Kidney (tissue), 14 donors: ENCODE measurements around the gene TBC1D9. TPM values are rescaled to one million over a fixed set of nuclear protein-coding genes. Genes with fewer than 3 reads are reported as not detected.

Source experiments
- DNase-seq, 5 donors: peaks; one replicate each; pipeline ENCODE4 v3.0.0-alpha.2; 2013 to 2020
- FAIRE-seq: peaks from 2 replicates; lab custom pipeline; 2012; peaks lifted over from hg19 to GRCh38; lab: Jason Lieb, UNC
- H3K27ac ChIP-seq, 2 donors: one replicate each; pipeline ENCODE4 v1.7.0; 2013; ENCODE audit warnings: low read depth in 2 of 2, low read length in 2 of 2, inconsistent platforms in 1 of 2
- H3K27me3 ChIP-seq: one replicate; pipeline ENCODE4 v1.7.1; 2013; ENCODE audit warnings: low read length, inconsistent platforms; ENCODE audit not compliant: control insufficient read depth, insufficient read depth
- H3K36me3 ChIP-seq, 3 donors: one replicate each; pipeline versions ENCODE4 v1.7.0 to v1.7.1; 2013; ENCODE audit warnings: low read length in 3 of 3, control low read depth in 1 of 3, inconsistent platforms in 1 of 3; ENCODE audit not compliant: insufficient read depth in 3 of 3, control insufficient read depth in 2 of 3
- H3K4me1 ChIP-seq, 3 donors: one replicate each; pipeline versions ENCODE4 v1.7.0 to v1.7.1; 2013; ENCODE audit warnings: low read length in 3 of 3, inconsistent platforms in 1 of 3, low read depth in 1 of 3; ENCODE audit not compliant: control insufficient read depth in 2 of 3, insufficient read depth in 2 of 3
- H3K4me3 ChIP-seq, 3 donors: one replicate each; pipeline versions ENCODE4 v1.7.0 to v1.8.1; 2013; ENCODE audit warnings: low read length in 3 of 3, control low read depth in 1 of 3, inconsistent platforms in 1 of 3
- H3K9ac ChIP-seq, 3 donors: one replicate each; pipeline versions ENCODE4 v1.7.0 to v1.7.1; 2013; ENCODE audit warnings: low read length in 3 of 3, control low read depth in 1 of 3, inconsistent platforms in 1 of 3
- H3K9me3 ChIP-seq, 3 donors: one replicate each; pipeline versions ENCODE4 v1.7.0 to v1.7.1; 2013; ENCODE audit warnings: low read length in 3 of 3, control low read depth in 1 of 3, inconsistent platforms in 1 of 3; ENCODE audit not compliant: control insufficient read depth in 2 of 3, insufficient read depth in 1 of 3
- intact Hi-C: fragments of 100-400 bp; cut with DNase I; formaldehyde crosslinking; loops from one replicate; pipeline ENCODE4 v1.11.1; 2022
- polyA plus RNA-seq: library from polyadenylated mRNA; stranded (reverse); fragments of 350-450 nt; fragmentation: Illumina TruSeq; extraction: RNeasy Lipid Tissue Mini Kit (QIAGEN cat#74804); gene quantifications from one replicate; pipeline ENCODE4 v1.2.3, GENCODE V29; 2014; ENCODE audit warnings: low read depth, low replicate concordance; ENCODE audit not compliant: insufficient read depth
- total RNA-seq: library from RNA; stranded (reverse); fragmentation: NEBNext Ultra II Directional; extraction: Animal tissue kit (Norgen Biotek cat#: 25700); gene quantifications from one replicate; pipeline ENCODE4 v1.2.1, GENCODE V29; 2021
- TF ChIP-seq, protein P1 (sequence below): IDR thresholded peaks from 3 replicates; pipeline ENCODE4 v1.5.1; 2012; ENCODE audit warnings: mild to moderate bottlenecking, moderate library complexity, borderline replicate concordance; ENCODE audit not compliant: insufficient read depth; ENCODE audit errors: extremely low read depth
- donor health status: control.
- donor health status: control.
- donor health status: control.
- donor health status: control.
- donor health status: control.
- donor health status: DM: yes; HTN: yes; CAD: no.
- donor health status: Normal renal cell carcinoma (clear cell type).

Gene TBC1D9
- total and polyA plus RNA-seq, 2 donors from 2014 or later = 14.4 to 38.6 TPM

- Histone ChIP-seq H3K27me3 (no peaks in the 10 kb centered on the region), H3K36me3 (no peaks in the 10 kb centered on the region), H3K4me3 (no peak overlapping the region), H3K27ac (no peak overlapping the region), H3K9ac (no peak overlapping the region), H3K4me1 (no peaks in the 10 kb centered on the region), H3K9me3 (no peaks in the 10 kb centered on the region)
- FAIRE-seq (no peak), DNase-seq (no peak)
- intact Hi-C loops = no loop called here
- TF ChIP-seq, protein P1, sequence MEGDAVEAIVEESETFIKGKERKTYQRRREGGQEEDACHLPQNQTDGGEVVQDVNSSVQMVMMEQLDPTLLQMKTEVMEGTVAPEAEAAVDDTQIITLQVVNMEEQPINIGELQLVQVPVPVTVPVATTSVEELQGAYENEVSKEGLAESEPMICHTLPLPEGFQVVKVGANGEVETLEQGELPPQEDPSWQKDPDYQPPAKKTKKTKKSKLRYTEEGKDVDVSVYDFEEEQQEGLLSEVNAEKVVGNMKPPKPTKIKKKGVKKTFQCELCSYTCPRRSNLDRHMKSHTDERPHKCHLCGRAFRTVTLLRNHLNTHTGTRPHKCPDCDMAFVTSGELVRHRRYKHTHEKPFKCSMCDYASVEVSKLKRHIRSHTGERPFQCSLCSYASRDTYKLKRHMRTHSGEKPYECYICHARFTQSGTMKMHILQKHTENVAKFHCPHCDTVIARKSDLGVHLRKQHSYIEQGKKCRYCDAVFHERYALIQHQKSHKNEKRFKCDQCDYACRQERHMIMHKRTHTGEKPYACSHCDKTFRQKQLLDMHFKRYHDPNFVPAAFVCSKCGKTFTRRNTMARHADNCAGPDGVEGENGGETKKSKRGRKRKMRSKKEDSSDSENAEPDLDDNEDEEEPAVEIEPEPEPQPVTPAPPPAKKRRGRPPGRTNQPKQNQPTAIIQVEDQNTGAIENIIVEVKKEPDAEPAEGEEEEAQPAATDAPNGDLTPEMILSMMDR = no peak
Measured at GRCh38 chr4:140615451-140615850, 140.7 kb downstream of the TBC1D9 start.

DNA sequence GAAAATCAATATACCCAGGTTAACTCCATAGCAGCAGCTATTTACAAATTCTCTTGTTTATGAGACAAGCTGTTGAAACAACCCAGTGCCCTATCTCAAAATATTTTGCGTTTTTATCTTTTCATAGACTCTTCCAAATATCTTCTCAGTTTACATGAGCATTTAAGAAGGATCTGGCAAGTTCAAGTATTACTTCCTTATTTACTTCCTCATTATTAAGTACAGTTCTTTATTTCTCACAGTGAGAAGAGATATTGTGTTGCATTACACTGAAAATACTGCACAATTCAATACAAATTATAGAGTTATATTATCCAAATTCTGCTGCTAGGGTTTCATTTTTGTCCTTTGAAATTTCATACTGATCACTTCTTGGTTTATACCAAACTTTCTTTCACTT, 143.8 kb downstream of the TBC1D9 start:
- no peaks in the 10 kb centered on the region for H3K36me3 ChIP-seq
- no peaks in the 10 kb centered on the region for H3K9me3 ChIP-seq
- no peak overlapping the region for H3K4me3 ChIP-seq
- DNase-seq (no peak), FAIRE-seq (no peak)
- H3K9ac ChIP-seq = no peak overlapping the region
- intact Hi-C loops = no loop called here
- TF ChIP-seq, protein P1 = no peak
- no peaks in the 10 kb centered on the region for H3K27me3 ChIP-seq
- no peak overlapping the region for H3K27ac ChIP-seq
- H3K4me1 ChIP-seq = no peaks in the 10 kb centered on the region

DNA sequence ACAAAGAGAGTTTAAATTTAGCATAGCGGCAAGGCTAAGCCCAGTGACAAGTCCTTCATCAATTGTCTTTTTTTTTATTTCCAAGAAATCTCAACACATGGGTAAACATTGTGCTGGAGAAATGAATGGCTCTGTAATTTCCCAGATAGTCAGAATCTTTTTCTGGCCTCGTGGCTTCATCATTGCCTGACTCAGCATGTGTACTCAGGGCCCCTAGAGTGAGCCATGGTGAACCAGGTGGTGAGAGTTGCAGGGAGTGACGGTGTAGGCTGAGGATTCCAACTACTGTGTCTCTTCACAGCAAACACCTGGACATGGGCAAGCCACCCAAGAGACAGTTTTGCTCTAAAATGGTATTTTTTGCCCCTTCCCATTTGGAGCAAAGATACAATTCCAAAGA, 144.3 kb downstream of the TBC1D9 start:
- no peak for DNase-seq

More for the DNA sequence above, 144.3 kb downstream of the TBC1D9 start:
- Histone ChIP-seq H3K36me3 (no peaks in the 10 kb centered on the region), H3K4me1 (no peaks in the 10 kb centered on the region), H3K27me3 (no peaks in the 10 kb centered on the region), H3K27ac (no peak overlapping the region), H3K9ac (no peak overlapping the region), H3K9me3 (no peaks in the 10 kb centered on the region), H3K4me3 (no peak overlapping the region)
- intact Hi-C loops = no loop called here
- no peak for FAIRE-seq
- TF ChIP-seq, protein P1 = no peak
